ENCODE measurements around the gene EFCAB11. TPM values are rescaled to one million over a fixed set of nuclear protein-coding genes. Genes with fewer than 3 reads are reported as not detected.

Gene EFCAB11
- polyA plus RNA-seq, 3 donors: 2.0 to 4.3 (median 2.1) TPM

- H3K27me3 Mint-ChIP-seq (ENCODE audit: low read depth in 3 of 3): no peaks in the 10 kb centered on the region
- Histone ChIP-seq H3K9ac (ENCODE audit: insufficient read depth, low read length, poor library complexity, severe bottlenecking) (no peak overlapping the region), H3K4me2 (replicated peaks; ENCODE audit: extremely low read depth, low read length, poor library complexity, severe bottlenecking) (no peak overlapping the region), H3K9me3 (replicated peaks in 1 of 2; ENCODE audit: control insufficient read depth in 1 of 2, insufficient read depth in 1 of 2, low read length in 2 of 2) (peaks cover 9 to 19% of the 10 kb centered on the region in 2 donors), H2AFZ (ENCODE audit: insufficient read depth, low read depth, low read length, poor library complexity, severe bottlenecking) (no peak overlapping the region), H3K27ac (ENCODE audit: low read depth in 1 of 2, low read length in 2 of 2) (no peak overlapping the region), H3K4me1 (ENCODE audit: control insufficient read depth in 1 of 2, insufficient read depth in 2 of 2, low read length in 2 of 2) (no peaks in the 10 kb centered on the region), H3K36me3 (replicated peaks in 1 of 2; ENCODE audit: control insufficient read depth in 1 of 2, insufficient read depth in 2 of 2, low read length in 2 of 2) (no peaks in the 10 kb centered on the region), H4K20me1 (ENCODE audit: insufficient read depth, low read length) (no peaks in the 10 kb centered on the region), H3K4me3 (replicated peaks in 1 of 3; ENCODE audit: low read depth in 2 of 3, low read length in 3 of 3) (no peak overlapping the region), H3K79me2 (ENCODE audit: insufficient read depth, low read length) (no peaks in the 10 kb centered on the region), H3K27me3 (ENCODE audit: control insufficient read depth in 2 of 2, insufficient read depth in 2 of 2, low read length in 2 of 2) (no peaks in the 10 kb centered on the region)
- no peaks in the 10 kb centered on the region for H3K4me1 Mint-ChIP-seq
- H3K36me3 Mint-ChIP-seq: no peaks in the 10 kb centered on the region
- DNase-seq: no peak
- H3K27ac Mint-ChIP-seq: no peak overlapping the region
- H3K4me3 Mint-ChIP-seq: no peak overlapping the region
- intact Hi-C loops (cut with micrococcal nuclease): no loop called here
- peaks cover 5 to 14% (median 11%) of the 10 kb centered on the region in 7 donors for H3K9me3 Mint-ChIP-seq
- no peak for TF ChIP-seq CTCF (IDR thresholded peaks at IDR 0.05)
- WGBS (ENCODE audit: insufficient coverage): no CpG with 5 or more reads among the region's 1 CpG
These were observed 63.5 kb downstream of the EFCAB11 start for GRCh38 chr14:89891055-89891454.

GRCh38 chr14:89890589-89890988 is 63.9 kb downstream of the EFCAB11 start:
- no CpG with 5 or more reads among the region's 4 CpGs for WGBS (ENCODE audit: insufficient coverage)

More at GRCh38 chr14:89890589-89890988, 63.9 kb downstream of the EFCAB11 start:
- no peaks in the 10 kb centered on the region for H3K27me3 Mint-ChIP-seq (ENCODE audit: low read depth in 3 of 3)
- TF ChIP-seq CTCF (IDR thresholded peaks at IDR 0.05): no peak
- Histone ChIP-seq H3K4me1 (ENCODE audit: control insufficient read depth in 1 of 2, insufficient read depth in 2 of 2, low read length in 2 of 2) (no peaks in the 10 kb centered on the region), H3K9me3 (replicated peaks in 1 of 2; ENCODE audit: control insufficient read depth in 1 of 2, insufficient read depth in 1 of 2, low read length in 2 of 2) (peaks cover 9 to 19% of the 10 kb centered on the region in 2 donors), H3K27me3 (ENCODE audit: control insufficient read depth in 2 of 2, insufficient read depth in 2 of 2, low read length in 2 of 2) (no peaks in the 10 kb centered on the region), H3K9ac (ENCODE audit: insufficient read depth, low read length, poor library complexity, severe bottlenecking) (no peak overlapping the region), H3K79me2 (ENCODE audit: insufficient read depth, low read length) (no peaks in the 10 kb centered on the region), H3K27ac (ENCODE audit: low read depth in 1 of 2, low read length in 2 of 2) (no peak overlapping the region), H3K36me3 (replicated peaks in 1 of 2; ENCODE audit: control insufficient read depth in 1 of 2, insufficient read depth in 2 of 2, low read length in 2 of 2) (no peaks in the 10 kb centered on the region), H3K4me3 (replicated peaks in 1 of 3; ENCODE audit: low read depth in 2 of 3, low read length in 3 of 3) (no peak overlapping the region), H2AFZ (ENCODE audit: insufficient read depth, low read depth, low read length, poor library complexity, severe bottlenecking) (no peak overlapping the region), H3K4me2 (replicated peaks; ENCODE audit: extremely low read depth, low read length, poor library complexity, severe bottlenecking) (no peak overlapping the region), H4K20me1 (ENCODE audit: insufficient read depth, low read length) (no peaks in the 10 kb centered on the region)
- DNase-seq: no peak
- no peaks in the 10 kb centered on the region for H3K4me1 Mint-ChIP-seq
- peak overlapping the region in 1 of 7 donors; percentile 31 for H3K27ac Mint-ChIP-seq
- H3K9me3 Mint-ChIP-seq: peaks cover 3 to 14% (median 9%) of the 10 kb centered on the region in 7 donors
- intact Hi-C loops (cut with micrococcal nuclease): no loop called here
- no peak overlapping the region for H3K4me3 Mint-ChIP-seq
- no peaks in the 10 kb centered on the region for H3K36me3 Mint-ChIP-seq
